GM12878 (cell line): ENCODE data around the gene TRIM37. TPM values are rescaled to one million over a fixed set of nuclear protein-coding genes. Genes with fewer than 3 reads are reported as not detected.
A peak's percentile ranks its signal among the peaks of the same experiment; 100 is the strongest.

Source experiments
- ATAC-seq: fragments of 200-7000 bp; cut with Tn5 transposase; 3 replicates; pipeline ENCODE4 v1.9.1; 2020; ENCODE audit warnings: mild to moderate bottlenecking, moderate library complexity
- BruUV-seq: library from RNA; stranded (reverse); fragments of 400-500 nt; replicated peaks from 2 replicates; lab custom pipeline; 2021; lab: Mats Ljungman, UMichigan
- CTCF ChIA-PET: fragments of 300-600 bp; sonication (Branson Sonifier 250); formaldehyde crosslinking; extraction: SDS; loops from one replicate; lab custom pipeline; 2021; ENCODE audit warnings: inconsistent platforms; lab: Yijun Ruan, JAX
- POLR2A ChIA-PET: fragments of 350-600 bp; formaldehyde crosslinking; extraction: SDS; loops from one replicate; lab custom pipeline; 2021; ENCODE audit warnings: inconsistent platforms; lab: Charles Lee
- RAD21 ChIA-PET: fragments of 300-600 bp; sonication (Branson Sonifier 250); formaldehyde crosslinking; loops from one replicate; lab custom pipeline; 2023; ENCODE audit warnings: antibody characterized with exemption; ENCODE audit not compliant: unreplicated experiment; lab: Charles Lee
- SMC1A ChIA-PET: fragments of 300-600 bp; sonication (Branson Sonifier 250); formaldehyde crosslinking; loops from one replicate; lab custom pipeline; 2023; ENCODE audit not compliant: unreplicated experiment, uncharacterized antibody; lab: Charles Lee
- DNase-seq: peaks from one replicate; pipeline ENCODE4 v3.0.0-alpha.2; 2011; ENCODE audit warnings: low read depth, low spot score
- FAIRE-seq: peaks from 3 replicates; lab custom pipeline; 2011; peaks lifted over from hg19 to GRCh38; lab: Jason Lieb, UNC
- H2AFZ ChIP-seq: 2 replicates; pipeline ENCODE4 v1.6.0; 2011; ENCODE audit warnings: low read depth, low read length, control low read depth; ENCODE audit not compliant: control insufficient read depth
- H3K27ac ChIP-seq: 2 replicates; pipeline ENCODE4 v1.5.1; 2011; ENCODE audit warnings: control low read depth; ENCODE audit not compliant: control insufficient read depth, insufficient read depth
- H3K27me3 ChIP-seq, 2 experiments: replicated peaks in 1 of 2; 2 replicates each; pipeline versions ENCODE4 v1.6.0 to v1.6.1; 2011; ENCODE audit warnings: low read length in 1 of 2; ENCODE audit not compliant: control insufficient read depth in 2 of 2, insufficient read depth in 2 of 2
- H3K36me3 ChIP-seq, 2 experiments: 2 replicates each; pipeline ENCODE4 v1.5.1; 2011; ENCODE audit warnings: low read length in 1 of 2; ENCODE audit not compliant: control insufficient read depth in 2 of 2, insufficient read depth in 2 of 2
- H3K4me1 ChIP-seq: 2 replicates; pipeline ENCODE4 v1.6.1; 2011; ENCODE audit warnings: mild to moderate bottlenecking, low read length, moderate library complexity, mixed read lengths; ENCODE audit not compliant: control insufficient read depth, insufficient read depth
- H3K4me2 ChIP-seq: 2 replicates; pipeline ENCODE4 v1.6.0; 2011; ENCODE audit warnings: control low read depth; ENCODE audit not compliant: control insufficient read depth, insufficient read depth
- H3K4me3 ChIP-seq: fragments of 200-600 bp; sonication (generic); 2 replicates; pipeline ENCODE4 v1.5.1; 2016
- H3K79me2 ChIP-seq: 2 replicates; pipeline ENCODE4 v1.6.0; 2011; ENCODE audit warnings: low read length; ENCODE audit not compliant: control insufficient read depth, insufficient read depth
- H3K9ac ChIP-seq: 2 replicates; pipeline ENCODE4 v1.8.0; 2011; ENCODE audit warnings: low read length, control low read depth, mixed read lengths; ENCODE audit not compliant: control insufficient read depth, insufficient read depth
- H3K9me3 ChIP-seq: replicated peaks from 3 replicates; pipeline ENCODE4 v1.5.1; 2011; ENCODE audit warnings: mild to moderate bottlenecking, low read length; ENCODE audit not compliant: control insufficient read depth, insufficient read depth
- H4K20me1 ChIP-seq: 2 replicates; pipeline ENCODE4 v1.6.0; 2011; ENCODE audit not compliant: control insufficient read depth, insufficient read depth
- ETV6 ChIP-seq, 2 experiments: fragments of 450-650 bp in 1 of 2; IDR thresholded peaks in 1 of 2; conservative IDR thresholded peaks in 1 of 2; 2 replicates each; pipeline ENCODE4 v1.6.1; 2014; ENCODE audit warnings: antibody characterized with exemption in 1 of 2, borderline replicate concordance in 1 of 2, low read depth in 1 of 2, mild to moderate bottlenecking in 1 of 2, moderate library complexity in 1 of 2
- MTA2 ChIP-seq: fragments of 450-650 bp; IDR thresholded peaks from 2 replicates; pipeline ENCODE4 v1.6.1; 2016; ENCODE audit warnings: low read depth, mild to moderate bottlenecking, moderate library complexity
- PAX8 ChIP-seq: fragments of 450-650 bp; IDR thresholded peaks from 2 replicates; pipeline ENCODE4 v1.6.1; 2017; ENCODE audit warnings: mild to moderate bottlenecking, moderate library complexity
- RUNX3 ChIP-seq: IDR thresholded peaks from 2 replicates; pipeline ENCODE4 v1.6.1; 2012; ENCODE audit warnings: low read length, inconsistent platforms
- SIN3A ChIP-seq: IDR thresholded peaks from 2 replicates; pipeline ENCODE4 v1.6.1; 2012; ENCODE audit warnings: low read depth, low read length, improper control_type of control experiment
- WGBS: methylation state at CpG from one replicate; pipeline ENCODE4 v1.1.6; 2016; ENCODE audit warnings: low lambda C conversion rate; ENCODE audit not compliant: insufficient replicate concordance, insufficient coverage; ENCODE audit errors: missing lambda C conversion rate; 5-methylcytosine and 5-hydroxymethylcytosine counted together
- in situ Hi-C: fragments of 300-500 bp; cut with MboI; formaldehyde crosslinking; loops from 9 replicates; pipeline ENCODE4 v1.14.3; 2018; ENCODE audit warnings: mixed read lengths
- intact Hi-C: fragments of 100-400 bp; cut with micrococcal nuclease; formaldehyde crosslinking; loops from one replicate; pipeline ENCODE4 v1.14.2; 2022; ENCODE audit not compliant: unreplicated experiment
- polyA plus RNA-seq, 11 experiments: library from polyadenylated mRNA; depleted of rRNA in 4 of 11; unstranded in 6 of 11; stranded (reverse) in 5 of 11; fragments of >200 nt; fragmentation: Nextera tagmentation in 4 of 11; fragmentation: Illumina TruSeq in 1 of 11; extraction: Ambion mirVana in 4 of 11; extraction: Trizol in 1 of 11; gene quantifications; 1 replicate in 1 of 11; 2 replicates in 10 of 11; pipeline versions ENCODE4 v1.2.1 to v1.2.3, GENCODE V29; 2011 to 2016; ENCODE audit warnings: inconsistent platforms in 2 of 11, missing spikeins in 2 of 11, low read depth in 1 of 11
- total RNA-seq, 4 experiments: library from RNA; depleted of rRNA in 3 of 4; stranded (reverse); fragments of >200 nt in 3 of 4; fragmentation: Illumina TruSeq in 1 of 4; extraction: Trizol in 1 of 4; gene quantifications; 2 replicates each; pipeline versions ENCODE4 v1.2.1 to v1.2.3, GENCODE V29; 2013 to 2021

TRIM37 gene
- total and polyA plus RNA-seq, 10 of the 15 experiments (the other 5 are each of a cell fraction or from before 2014, with no cell fraction given), result 4.8 to 20.6 (median 18.1) TPM

GRCh38 chr17:58969156-58969555 lies 137.5 kb downstream of the TRIM37 start:
- Histone ChIP-seq H3K79me2 (no peaks in the 10 kb centered on the region), H3K27ac (no peak overlapping the region), H3K27me3 (no peaks in the 10 kb centered on the region), H3K4me3 (no peak overlapping the region), H3K9ac (no peak overlapping the region), H3K9me3 (no peaks in the 10 kb centered on the region), H2AFZ (no peak overlapping the region), H3K4me1 (peaks cover 4% of the 10 kb centered on the region), H3K36me3 (no peaks in the 10 kb centered on the region), H4K20me1 (no peaks in the 10 kb centered on the region), H3K4me2 (no peak overlapping the region)
- no peak for FAIRE-seq
- in situ Hi-C loops (no loop called here), intact Hi-C loops (no loop called here)
- BruUV-seq, result no TSS peak
- WGBS, result 13% methylated on average over 1 of the region's 1 CpG
- peak; percentile 83 for ATAC-seq
- ChIA-PET RAD21 (interaction anchor here (0.7 to 1.5 kb wide), 5 partner anchors 9 to 35 kb away, joined by 3 to 8 read pairs (median 4); no protein-coding TSS in a partner anchor), POLR2A (interaction anchor here (1.2 to 1.3 kb wide), 4 partner anchors 9 to 338 kb away, joined by 3 to 5 read pairs (median 4); no protein-coding TSS in a partner anchor), CTCF (interaction anchor here (1.8 to 4.6 kb wide), 2 partner anchors 11 to 34 kb away, joined by 3 to 29 read pairs; no protein-coding TSS in a partner anchor), SMC1A (interaction anchor here (0.6 to 2.6 kb wide), 9 partner anchors 9 to 392 kb away, joined by 3 to 10 read pairs (median 5); no protein-coding TSS in a partner anchor)
- TF ChIP-seq SIN3A (no peak), MTA2 (peak; percentile 41; the same call in 1 of the 2 replicates), ETV6 (conservative IDR thresholded peaks at IDR 0.05 in 1 of 2, IDR thresholded peaks at IDR 0.05 in 1 of 2; ENCODE audit: borderline replicate concordance in 1 of 2, low read depth in 1 of 2) (0 out of 4 replicates have a peak, but pooled peaks of 1 of the 2 experiments have one; percentile 11)
- no peak for DNase-seq

- TF ChIP-seq PAX8 (no peak), RUNX3 (peak; percentile 20; the same call in 1 of the 2 replicates)
- TF ChIP-seq, all 136 proteins: peak for 1
- no TSS peak for BruUV-seq
- POLR2A ChIA-PET, result interaction anchor here (1.2 kb wide), 3 partner anchors 8 to 338 kb away, joined by 3 to 5 read pairs (median 5); no protein-coding TSS in a partner anchor
- Histone ChIP-seq H3K79me2 (no peaks in the 10 kb centered on the region), H3K27me3 (no peaks in the 10 kb centered on the region), H3K4me2 (no peak overlapping the region), H3K4me1 (no peaks in the 10 kb centered on the region; the same call in 1 of the 2 replicates), H4K20me1 (no peaks in the 10 kb centered on the region), H2AFZ (no peak overlapping the region), H3K9me3 (no peaks in the 10 kb centered on the region), H3K9ac (no peak overlapping the region), H3K4me3 (no peak overlapping the region), H3K36me3 (no peaks in the 10 kb centered on the region), H3K27ac (no peak overlapping the region)
- FAIRE-seq (no peak), DNase-seq (no peak), ATAC-seq (peak; percentile 48)
- in situ Hi-C loops, result no loop called here
- intact Hi-C loops, result no loop called here
- RAD21 ChIA-PET, result interaction anchor here (1.0 to 1.6 kb wide), 5 partner anchors 23 to 450 kb away, joined by 3 to 8 read pairs (median 5); no protein-coding TSS in a partner anchor
- CTCF ChIA-PET, result interaction anchor here (1.8 to 4.6 kb wide), 2 partner anchors 11 to 35 kb away, joined by 3 to 29 read pairs; no protein-coding TSS in a partner anchor
- 85% methylated on average over 4 of the region's 4 CpGs for WGBS
- SMC1A ChIA-PET, result interaction anchor here (1.0 to 2.6 kb wide), 8 partner anchors 8 to 391 kb away, joined by 3 to 10 read pairs (median 5); no protein-coding TSS in a partner anchor
Measured at GRCh38 chr17:58968426-58969061, 138.1 kb downstream of the TRIM37 start.
